ENCODE data around the gene GRB10. TPM values are rescaled to one million over a fixed set of nuclear protein-coding genes. Genes with fewer than 3 reads are reported as not detected.

Gene GRB10
- total RNA-seq, 4 donors from 2014 or later = 8.8 to 55.7 (median 14.3) TPM

- no peak overlapping the region for H3K27ac ChIP-seq
- TF ChIP-seq POLR2AphosphoS5 (IDR thresholded peaks at IDR 0.05) (no peak), EP300 (IDR thresholded peaks at IDR 0.05; ENCODE audit: low read depth) (no peak), POLR2A (IDR thresholded peaks at IDR 0.05) (no peak), CTCF (IDR thresholded peaks at IDR 0.05) (no peak)
- no peak overlapping the region for H3K4me3 ChIP-seq
- in situ Hi-C loops (cut with MboI; ENCODE audit: low pct_ligation_motif_present in 1 of 4, low pct_unique_long_range_greater_than_20kb in 1 of 4, low sequenced_read_pairs in 3 of 4) = no loop called here
- H3K27me3 ChIP-seq = peaks cover 5% of the 10 kb centered on the region
- no peak for DNase-seq
- intact Hi-C loops (cut with DNase I; ENCODE audit: low total_unique reads) = no loop called here
- peaks cover 0 to 26% (median 14%) of the 10 kb centered on the region in 4 donors for H3K4me1 ChIP-seq
- no peaks in the 10 kb centered on the region for H3K36me3 ChIP-seq
- no peaks in the 10 kb centered on the region for H3K9me3 ChIP-seq
- 79 to 89% methylated on average over 3 of the region's 3 CpGs for WGBS, 2 donors (ENCODE audit: low coverage in 1 of 2)
Observed at GRCh38 chr7:50779427-50779826, 3.3 kb downstream of the GRB10 start.

GRCh38 chr7:50778189-50778588 is 4.5 kb downstream of the GRB10 start:
- no peaks in the 10 kb centered on the region for H3K36me3 ChIP-seq
- H3K4me3 ChIP-seq = no peak overlapping the region
- in situ Hi-C loops (cut with MboI; ENCODE audit: low pct_ligation_motif_present in 1 of 4, low pct_unique_long_range_greater_than_20kb in 1 of 4, low sequenced_read_pairs in 3 of 4) (no loop called here), intact Hi-C loops (cut with DNase I; ENCODE audit: low total_unique reads) (no loop called here)
- TF ChIP-seq POLR2AphosphoS5 (IDR thresholded peaks at IDR 0.05) (no peak), CTCF (IDR thresholded peaks at IDR 0.05) (no peak), EP300 (IDR thresholded peaks at IDR 0.05; ENCODE audit: low read depth) (no peak), POLR2A (IDR thresholded peaks at IDR 0.05) (no peak)
- no peak overlapping the region for H3K27ac ChIP-seq
- no peaks in the 10 kb centered on the region for H3K9me3 ChIP-seq
- H3K27me3 ChIP-seq = peaks cover 5% of the 10 kb centered on the region
- peaks cover 0 to 21% (median 13%) of the 10 kb centered on the region in 4 donors for H3K4me1 ChIP-seq
- no peak for DNase-seq

- no peak overlapping the region for H3K27ac ChIP-seq
- 35% methylated on average over 1 of the region's 1 CpG; no CpG with 5 or more reads in 1 of the 2 donors for WGBS, 2 donors (ENCODE audit: low coverage in 1 of 2)
- no peak overlapping the region for H3K4me3 ChIP-seq
- H3K27me3 ChIP-seq = no peaks in the 10 kb centered on the region
- in situ Hi-C loops (cut with MboI; ENCODE audit: low pct_ligation_motif_present in 1 of 4, low pct_unique_long_range_greater_than_20kb in 1 of 4, low sequenced_read_pairs in 3 of 4) = no loop called here
- intact Hi-C loops (cut with DNase I; ENCODE audit: low total_unique reads) = no loop called here
- no peak for DNase-seq
- no peak for TF ChIP-seq POLR2AphosphoS5 (IDR thresholded peaks at IDR 0.05)
- no peak for TF ChIP-seq CTCF (IDR thresholded peaks at IDR 0.05)
- no peak for TF ChIP-seq EP300 (IDR thresholded peaks at IDR 0.05; ENCODE audit: low read depth)
- no peak for TF ChIP-seq POLR2A (IDR thresholded peaks at IDR 0.05)
- no peaks in the 10 kb centered on the region for H3K9me3 ChIP-seq
- no peaks in the 10 kb centered on the region for H3K36me3 ChIP-seq
- H3K4me1 ChIP-seq = peaks cover 0 to 13% (median 10%) of the 10 kb centered on the region in 4 donors
Observed at GRCh38 chr7:50775836-50776235, 6.9 kb downstream of the GRB10 start.

GRCh38 chr7:50775231-50775630 is 7.5 kb downstream of the GRB10 start:
- Histone ChIP-seq H3K4me3 (no peak overlapping the region), H3K27me3 (no peaks in the 10 kb centered on the region), H3K36me3 (no peaks in the 10 kb centered on the region), H3K27ac (no peak overlapping the region), H3K4me1 (peaks cover 0 to 13% (median 7%) of the 10 kb centered on the region in 4 donors), H3K9me3 (no peaks in the 10 kb centered on the region)
- intact Hi-C loops (cut with DNase I; ENCODE audit: low total_unique reads) = no loop called here
- 60% methylated on average over 1 of the region's 3 CpGs; no CpG with 5 or more reads in 1 of the 2 donors for WGBS, 2 donors (ENCODE audit: low coverage in 1 of 2)
- TF ChIP-seq EP300 (IDR thresholded peaks at IDR 0.05; ENCODE audit: low read depth) (no peak), POLR2AphosphoS5 (IDR thresholded peaks at IDR 0.05) (no peak), POLR2A (IDR thresholded peaks at IDR 0.05) (no peak), CTCF (IDR thresholded peaks at IDR 0.05) (no peak)
- in situ Hi-C loops (cut with MboI; ENCODE audit: low pct_ligation_motif_present in 1 of 4, low pct_unique_long_range_greater_than_20kb in 1 of 4, low sequenced_read_pairs in 3 of 4) = no loop called here
- no peak for DNase-seq
